ENCODE results near the gene HABP2.

GRCh38 chr10:113527211-113527906 is 25.5 kb upstream of the HABP2 start:
- no peak for TF ChIP-seq TAF1 (IDR thresholded peaks at IDR 0.05; ENCODE audit: borderline replicate concordance, low read depth, low read length)
- no peak for TF ChIP-seq POLR2AphosphoS5 (IDR thresholded peaks at IDR 0.05; ENCODE audit: low read depth, low read length)
- TF ChIP-seq POLR2A (IDR thresholded peaks at IDR 0.05; ENCODE audit: low read depth, low read length), result no peak
